GM10266 (cell line): ENCODE results near the gene CDK6.
"Not testable (repeated sequence)": the region's sequence is repeated elsewhere in the genome, so short reads cannot be mapped to it uniquely, and the experiment has no call there.

Source experiments
- DNase-seq: peaks from one replicate; pipeline ENCODE4 v3.0.0; 2012; ENCODE audit errors: extremely low spot score
- CTCF ChIP-seq: IDR thresholded peaks from 2 replicates; pipeline ENCODE4 v1.5.1; 2012; ENCODE audit warnings: mild to moderate bottlenecking, low read depth; ENCODE audit not compliant: control insufficient read depth, insufficient read depth; ENCODE audit errors: missing control alignments

The CDK6 gene

GRCh38 chr7:92749832-92750446, 86.4 kb downstream of the CDK6 start:
- TF ChIP-seq CTCF: no peak
- no peak for DNase-seq

- DNase-seq: no peak
- no peak for TF ChIP-seq CTCF
These were observed 87.0 kb downstream of the CDK6 start for GRCh38 chr7:92749327-92749755.

GRCh38 chr7:92748495-92748894, 87.9 kb downstream of the CDK6 start:
- no peak for TF ChIP-seq CTCF

GRCh38 chr7:92747041-92747835, 89.1 kb downstream of the CDK6 start:
- TF ChIP-seq CTCF: no peak
- DNase-seq: no peak

More at GRCh38 chr7:92748495-92748894, 87.9 kb downstream of the CDK6 start:
- DNase-seq: no peak

- no peak for TF ChIP-seq CTCF
- DNase-seq: no peak
These were observed 91.1 kb downstream of the CDK6 start for GRCh38 chr7:92745241-92745640.

GRCh38 chr7:92744180-92744579, 92.2 kb downstream of the CDK6 start:
- not testable (repeated sequence) for DNase-seq

- no peak for DNase-seq
- no peak for TF ChIP-seq CTCF
These were observed 94.2 kb downstream of the CDK6 start for GRCh38 chr7:92742186-92742585.
